IMR-90 (cell line): ENCODE results near the gene MTMR8.

Experiments used
- CEBPB ChIP-seq: IDR thresholded peaks from 2 replicates; pipeline ENCODE4 v1.6.1; 2012; ENCODE audit warnings: low read depth, low read length, improper control_type of control experiment
- FOS ChIP-seq: fragments of 150-350 bp; IDR thresholded peaks from 2 replicates; pipeline ENCODE4 v1.6.1; 2016; ENCODE audit warnings: low read depth, low read length
- MAZ ChIP-seq: IDR thresholded peaks from 2 replicates; pipeline ENCODE4 v1.6.1; 2012; ENCODE audit warnings: low read depth, mild to moderate bottlenecking, low read length, improper control_type of control experiment, moderate library complexity, borderline replicate concordance
- NFE2L2 ChIP-seq: fragments of 150-350 bp; IDR thresholded peaks from 2 replicates; pipeline ENCODE4 v1.6.1; 2016; ENCODE audit warnings: low read depth, mild to moderate bottlenecking, low read length
- POLR2A ChIP-seq: IDR thresholded peaks from 2 replicates; pipeline ENCODE4 v1.6.1; 2012; ENCODE audit warnings: mild to moderate bottlenecking, low read depth, low read length
- RAD21 ChIP-seq: IDR thresholded peaks from 2 replicates; pipeline ENCODE4 v1.6.1; 2012; ENCODE audit warnings: low read length, improper control_type of control experiment
- RCOR1 ChIP-seq: IDR thresholded peaks from 2 replicates; pipeline ENCODE4 v1.6.1; 2012; ENCODE audit warnings: mild to moderate bottlenecking, low read length, improper control_type of control experiment; ENCODE audit not compliant: insufficient replicate concordance
- RFX5 ChIP-seq: IDR thresholded peaks from 2 replicates; pipeline ENCODE4 v1.8.0; 2012; ENCODE audit warnings: low read depth, mild to moderate bottlenecking, low read length, moderate library complexity
- SMC3 ChIP-seq: fragments of 150-350 bp; IDR thresholded peaks from 2 replicates; pipeline ENCODE4 v1.6.1; 2016; ENCODE audit warnings: low read depth, mild to moderate bottlenecking, antibody characterized with exemption, low read length, moderate library complexity
- TF ChIP-seq, protein P1 (sequence below): conservative IDR thresholded peaks from 2 replicates; pipeline ENCODE4 v1.5.1; 2012; ENCODE audit warnings: mild to moderate bottlenecking, low read depth, low read length, improper control_type of control experiment

DNA sequence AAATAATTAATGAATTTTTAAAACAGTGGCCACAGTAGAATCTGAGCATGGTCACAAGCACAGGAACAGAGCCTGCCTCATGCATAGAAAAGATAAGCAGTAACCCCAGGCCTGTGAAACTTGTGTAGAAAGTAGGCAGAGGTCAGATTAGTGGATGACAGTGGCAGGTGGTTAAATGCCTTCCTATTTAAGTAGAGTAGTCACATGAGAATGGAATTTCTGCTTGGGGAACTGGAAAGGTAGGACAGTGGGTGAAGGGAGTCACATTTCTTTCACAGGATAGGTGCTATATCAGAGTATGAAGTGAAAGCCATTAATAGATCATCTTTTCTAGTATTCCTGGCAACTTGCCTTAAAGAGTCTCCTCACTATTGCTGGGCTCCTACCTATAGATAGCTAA is 130.0 kb downstream of the MTMR8 start:
- TF ChIP-seq, protein P1, sequence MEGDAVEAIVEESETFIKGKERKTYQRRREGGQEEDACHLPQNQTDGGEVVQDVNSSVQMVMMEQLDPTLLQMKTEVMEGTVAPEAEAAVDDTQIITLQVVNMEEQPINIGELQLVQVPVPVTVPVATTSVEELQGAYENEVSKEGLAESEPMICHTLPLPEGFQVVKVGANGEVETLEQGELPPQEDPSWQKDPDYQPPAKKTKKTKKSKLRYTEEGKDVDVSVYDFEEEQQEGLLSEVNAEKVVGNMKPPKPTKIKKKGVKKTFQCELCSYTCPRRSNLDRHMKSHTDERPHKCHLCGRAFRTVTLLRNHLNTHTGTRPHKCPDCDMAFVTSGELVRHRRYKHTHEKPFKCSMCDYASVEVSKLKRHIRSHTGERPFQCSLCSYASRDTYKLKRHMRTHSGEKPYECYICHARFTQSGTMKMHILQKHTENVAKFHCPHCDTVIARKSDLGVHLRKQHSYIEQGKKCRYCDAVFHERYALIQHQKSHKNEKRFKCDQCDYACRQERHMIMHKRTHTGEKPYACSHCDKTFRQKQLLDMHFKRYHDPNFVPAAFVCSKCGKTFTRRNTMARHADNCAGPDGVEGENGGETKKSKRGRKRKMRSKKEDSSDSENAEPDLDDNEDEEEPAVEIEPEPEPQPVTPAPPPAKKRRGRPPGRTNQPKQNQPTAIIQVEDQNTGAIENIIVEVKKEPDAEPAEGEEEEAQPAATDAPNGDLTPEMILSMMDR = no peak
- no peak for TF ChIP-seq RCOR1
- TF ChIP-seq SMC3 = no peak
- no peak for TF ChIP-seq FOS
- no peak for TF ChIP-seq RFX5
- TF ChIP-seq MAZ = no peak
- no peak for TF ChIP-seq RAD21
- TF ChIP-seq NFE2L2 = no peak
- no peak for TF ChIP-seq CEBPB
- no peak for TF ChIP-seq POLR2A
